Measurements from ENCODE around the gene GPLD1. TPM values are rescaled to one million over a fixed set of nuclear protein-coding genes. Genes with fewer than 3 reads are reported as not detected.

GPLD1 gene
- total and polyA plus RNA-seq, 9 of the 15 experiments (the other 6 are each of a cell fraction or from before 2014, with no cell fraction given), result 0.11 to 1.3 (median 0.82) TPM

- TF ChIP-seq ZNF280A (IDR thresholded peaks at IDR 0.05; ENCODE audit: low read depth, partially characterized antibody) (no peak), STAT5A (IDR thresholded peaks at IDR 0.05; ENCODE audit: borderline replicate concordance, low read length) (no peak)
Measured at GRCh38 chr6:24506814-24507520, 17.6 kb upstream of the GPLD1 start (continued).

GRCh38 chr6:24504649-24505586 is 15.5 kb upstream of the GPLD1 start:
- Histone ChIP-seq H3K9ac (ENCODE audit: insufficient read depth in 1 of 2, low read depth in 2 of 2, low read length in 2 of 2) (no peak overlapping the region), H3K4me2 (ENCODE audit: insufficient read depth, low read length) (no peak overlapping the region)
- TF ChIP-seq ETS2 (tag; IDR thresholded peaks at IDR 0.05; ENCODE audit: borderline replicate concordance, poor library complexity, severe bottlenecking) (no peak), FUS (optimal IDR thresholded peaks at IDR 0.05; ENCODE audit: low read depth, low read length) (no peak), ELF4 (CRISPR knock-in tag; IDR thresholded peaks at IDR 0.05) (no peak), HMGN3 (IDR thresholded peaks at IDR 0.05; ENCODE audit: borderline replicate concordance, extremely low read depth, insufficient read length, low read depth, low read length) (no peak), KDM2B (CRISPR knock-in tag; IDR thresholded peaks at IDR 0.05) (no peak), SMC3 (conservative IDR thresholded peaks at IDR 0.05; ENCODE audit: insufficient read depth, low read depth, low read length) (no peak), U2AF1 (optimal IDR thresholded peaks at IDR 0.05; ENCODE audit: low read depth, low read length) (no peak), SAFB (IDR thresholded peaks at IDR 0.05; ENCODE audit: borderline replicate concordance, low read depth, low read length) (no peak), NCOA6 (IDR thresholded peaks at IDR 0.05) (no peak), JUND (IDR thresholded peaks at IDR 0.05; ENCODE audit: borderline replicate concordance, low read depth, low read length) (no peak), JUND (tag; IDR thresholded peaks at IDR 0.05; ENCODE audit: borderline replicate concordance, low read depth, low read length) (no peak), ZNF384 (IDR thresholded peaks at IDR 0.05; ENCODE audit: low read depth, low read length) (no peak), ILK (tag; IDR thresholded peaks at IDR 0.05; ENCODE audit: borderline replicate concordance, low read depth) (no peak), HOMEZ (CRISPR knock-in tag; IDR thresholded peaks at IDR 0.05) (no peak)

More at GRCh38 chr6:24504649-24505586, 15.5 kb upstream of the GPLD1 start:
- H3K36me3 ChIP-seq (ENCODE audit: control insufficient read depth, insufficient read depth, low read length), result peaks cover 4% of the 10 kb centered on the region; the same call in 2 of the 3 replicates
- H3K4me3 ChIP-seq, result no peak overlapping the region
- H3K9me3 ChIP-seq (replicated peaks; ENCODE audit: control insufficient read depth, insufficient read depth, low read depth, low read length), result no peaks in the 10 kb centered on the region
- H3K4me1 ChIP-seq (replicated peaks in 1 of 2; ENCODE audit: control insufficient read depth in 2 of 2, insufficient read depth in 2 of 2, low read length in 2 of 2), result peaks cover 0 to 3% of the 10 kb centered on the region in 2 experiments; a peak in 2 of 5 replicates
- POLR2A ChIA-PET, result no interaction called here
- intact Hi-C loops (cut with micrococcal nuclease), result no loop called here
- no peak overlapping the region for H3K27ac ChIP-seq (ENCODE audit: extremely low read depth, low read depth, low read length)
- H3K79me2 ChIP-seq (ENCODE audit: control insufficient read depth, insufficient read depth, low read length), result no peaks in the 10 kb centered on the region
- H4K20me1 ChIP-seq (replicated peaks; ENCODE audit: control insufficient read depth, insufficient read depth, low read length), result no peaks in the 10 kb centered on the region
- FAIRE-seq (no peak), DNase-seq (ENCODE audit: extremely low read depth in 1 of 4, low spot score in 3 of 4) (no peak), ATAC-seq (no peak; the same call in 2 of the 3 replicates)
- in situ Hi-C loops (cut with MboI), result no loop called here
- H2AFZ ChIP-seq (ENCODE audit: low read depth, low read length), result no peak overlapping the region
- BruUV-seq (replicated peaks), result no TSS peak
- H3K27me3 ChIP-seq (ENCODE audit: control insufficient read depth in 2 of 2, insufficient read depth in 2 of 2, low read length in 2 of 2), result no peaks in the 10 kb centered on the region; a peak in 2 of 5 replicates
- WGBS (ENCODE audit: insufficient coverage, low coverage, missing lambda C conversion rate), result 54% methylated on average over 14 of the region's 14 CpGs
- CTCF ChIA-PET (ENCODE audit: low intra/inter-chr PET ratio), result no interaction called here
- no peaks in the 10 kb centered on the region for H3K9me1 ChIP-seq (ENCODE audit: control insufficient read depth, insufficient read depth, low read length)
